ENCODE results near the gene PTGES2.
A peak's percentile ranks its signal among the peaks of the same experiment; 100 is the strongest.

Gene PTGES2

DNA sequence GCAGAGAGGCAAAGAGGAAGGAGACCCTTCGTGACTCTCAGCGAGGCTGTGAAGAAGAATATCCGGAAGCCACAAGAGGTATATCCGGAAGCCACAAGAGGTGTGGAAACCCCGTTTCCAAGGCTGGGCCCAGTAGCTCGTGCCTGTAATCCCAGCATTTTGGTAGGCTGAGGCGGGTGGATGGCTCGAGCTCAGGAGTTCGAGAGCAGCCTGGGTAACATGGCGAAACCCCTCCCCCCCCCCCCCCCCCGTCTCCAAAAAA lies 31.9 kb upstream of the PTGES2 start:
- no peak for DNase-seq
- Mint-ChIP-seq H3K4me3 (peak overlapping the region; percentile 65), H3K27me3 (ENCODE audit: low read depth, poor library complexity) (peaks cover 5% of the 10 kb centered on the region), H3K4me1 (peaks cover 13% of the 10 kb centered on the region), H3K36me3 (ENCODE audit: low read depth) (peaks cover 16% of the 10 kb centered on the region), H3K9me3 (no peaks in the 10 kb centered on the region), H3K27ac (no peak overlapping the region)
- TF ChIP-seq, protein P1, sequence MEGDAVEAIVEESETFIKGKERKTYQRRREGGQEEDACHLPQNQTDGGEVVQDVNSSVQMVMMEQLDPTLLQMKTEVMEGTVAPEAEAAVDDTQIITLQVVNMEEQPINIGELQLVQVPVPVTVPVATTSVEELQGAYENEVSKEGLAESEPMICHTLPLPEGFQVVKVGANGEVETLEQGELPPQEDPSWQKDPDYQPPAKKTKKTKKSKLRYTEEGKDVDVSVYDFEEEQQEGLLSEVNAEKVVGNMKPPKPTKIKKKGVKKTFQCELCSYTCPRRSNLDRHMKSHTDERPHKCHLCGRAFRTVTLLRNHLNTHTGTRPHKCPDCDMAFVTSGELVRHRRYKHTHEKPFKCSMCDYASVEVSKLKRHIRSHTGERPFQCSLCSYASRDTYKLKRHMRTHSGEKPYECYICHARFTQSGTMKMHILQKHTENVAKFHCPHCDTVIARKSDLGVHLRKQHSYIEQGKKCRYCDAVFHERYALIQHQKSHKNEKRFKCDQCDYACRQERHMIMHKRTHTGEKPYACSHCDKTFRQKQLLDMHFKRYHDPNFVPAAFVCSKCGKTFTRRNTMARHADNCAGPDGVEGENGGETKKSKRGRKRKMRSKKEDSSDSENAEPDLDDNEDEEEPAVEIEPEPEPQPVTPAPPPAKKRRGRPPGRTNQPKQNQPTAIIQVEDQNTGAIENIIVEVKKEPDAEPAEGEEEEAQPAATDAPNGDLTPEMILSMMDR (IDR thresholded peaks at IDR 0.05): no peak

GRCh38 chr9:128155736-128156500 lies 28.4 kb upstream of the PTGES2 start:
- TF ChIP-seq, protein P1 (IDR thresholded peaks at IDR 0.05): no peak
- Mint-ChIP-seq H3K27ac (peak overlapping the region; percentile 73), H3K9me3 (no peaks in the 10 kb centered on the region), H3K4me3 (no peak overlapping the region), H3K4me1 (peaks cover 25% of the 10 kb centered on the region), H3K27me3 (ENCODE audit: low read depth, poor library complexity) (peaks cover 5% of the 10 kb centered on the region), H3K36me3 (ENCODE audit: low read depth) (no peaks in the 10 kb centered on the region)
- no peak for DNase-seq

DNA sequence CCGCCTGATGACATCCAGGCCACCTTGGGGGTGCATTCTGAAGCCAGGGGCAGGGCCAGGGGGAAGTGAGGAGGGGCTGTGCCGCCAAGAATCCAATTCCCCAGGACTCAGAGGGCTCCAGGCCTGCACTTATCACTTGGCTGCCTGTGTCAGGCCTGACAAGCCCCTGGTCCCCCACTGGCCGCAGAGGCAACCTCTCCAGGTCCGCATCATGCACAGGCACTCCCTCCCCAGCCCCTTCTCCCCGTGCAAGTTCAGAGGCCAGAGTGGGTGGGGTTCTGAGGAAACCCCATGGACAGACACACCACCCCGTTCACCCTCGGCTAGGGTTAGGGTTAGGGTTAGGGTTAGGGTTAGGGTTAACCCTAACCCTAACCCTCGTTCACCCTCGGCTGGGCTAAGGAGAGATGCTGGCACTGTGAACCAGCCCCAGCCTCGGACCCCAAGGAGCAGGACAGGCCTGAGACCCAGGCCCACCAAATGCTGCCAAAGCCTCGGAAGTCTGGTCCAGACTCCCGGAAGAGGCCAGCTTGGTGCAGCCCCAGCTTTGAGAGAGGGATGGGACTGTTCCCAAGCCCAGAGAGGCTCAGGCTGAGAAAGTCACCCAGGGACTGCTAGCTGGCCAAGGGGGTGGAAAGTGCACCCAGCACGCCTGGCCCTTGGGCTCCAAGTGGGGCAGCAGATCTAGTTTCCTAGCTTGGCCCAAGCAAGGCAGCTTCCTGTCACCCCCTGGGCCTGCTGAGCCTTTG lies 26.6 kb upstream of the PTGES2 start:
- no peak overlapping the region for H3K27ac Mint-ChIP-seq

GRCh38 chr9:128153060-128153946 lies 25.8 kb upstream of the PTGES2 start:
- Mint-ChIP-seq H3K36me3 (ENCODE audit: low read depth) (no peaks in the 10 kb centered on the region), H3K4me1 (peaks cover 41% of the 10 kb centered on the region), H3K9me3 (no peaks in the 10 kb centered on the region), H3K27me3 (ENCODE audit: low read depth, poor library complexity) (peaks cover 13% of the 10 kb centered on the region), H3K4me3 (no peak overlapping the region), H3K27ac (no peak overlapping the region)
- DNase-seq: no peak
- TF ChIP-seq, protein P1 (IDR thresholded peaks at IDR 0.05): no peak

More for the DNA sequence above, 26.6 kb upstream of the PTGES2 start:
- Mint-ChIP-seq H3K9me3 (no peaks in the 10 kb centered on the region), H3K4me1 (peaks cover 36% of the 10 kb centered on the region), H3K27me3 (ENCODE audit: low read depth, poor library complexity) (peaks cover 11% of the 10 kb centered on the region), H3K4me3 (no peak overlapping the region), H3K36me3 (ENCODE audit: low read depth) (no peaks in the 10 kb centered on the region)
- no peak for DNase-seq
- TF ChIP-seq, protein P1 (IDR thresholded peaks at IDR 0.05): no peak

DNA sequence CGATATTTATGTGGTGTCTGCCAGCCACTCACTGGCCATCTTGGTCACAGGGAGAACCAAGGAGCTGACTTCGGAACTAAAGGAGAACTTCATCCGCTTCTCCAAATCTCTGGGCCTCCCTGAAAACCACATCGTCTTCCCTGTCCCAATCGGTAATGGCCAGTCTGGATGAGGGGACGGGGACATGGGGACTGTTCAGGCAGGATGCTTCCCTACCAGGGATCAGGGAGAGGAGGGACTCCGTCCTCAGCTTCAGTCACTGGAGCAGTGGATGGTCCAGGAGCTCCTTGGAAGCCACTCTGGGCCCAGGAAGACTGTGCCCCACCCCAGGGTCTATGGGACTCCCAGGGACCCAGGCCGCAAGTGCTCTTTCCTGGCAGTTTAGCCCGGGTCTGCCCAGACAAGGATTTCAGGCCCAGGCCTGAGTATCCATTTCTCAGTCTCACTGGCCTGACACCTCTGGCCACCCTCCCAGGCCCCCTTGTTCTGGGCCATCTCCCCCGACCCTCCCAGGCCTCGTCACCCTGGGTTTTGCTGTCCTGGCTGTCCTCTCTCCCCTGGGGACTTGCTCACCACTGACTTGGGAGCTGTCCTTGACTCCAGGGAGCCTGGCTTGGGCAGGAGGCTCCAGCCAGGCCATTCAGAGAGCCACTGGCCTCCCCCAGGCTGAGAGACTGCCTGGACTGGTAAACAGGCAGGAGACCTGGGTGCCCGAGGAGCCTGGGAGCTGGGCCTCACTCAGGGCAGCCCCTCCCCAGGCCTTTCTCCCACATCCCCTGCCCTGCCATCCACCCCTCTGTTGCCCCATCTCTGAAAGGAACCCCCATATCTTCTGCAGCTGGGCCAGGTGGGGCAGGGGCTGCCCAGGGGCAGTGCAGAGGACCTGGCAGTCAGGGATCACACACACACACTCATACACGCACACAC lies 24.9 kb upstream of the PTGES2 start:
- DNase-seq: no peak
- peaks cover 41% of the 10 kb centered on the region for H3K4me1 Mint-ChIP-seq
- H3K36me3 Mint-ChIP-seq (ENCODE audit: low read depth): no peaks in the 10 kb centered on the region
- H3K27ac Mint-ChIP-seq: no peak overlapping the region
- no peaks in the 10 kb centered on the region for H3K9me3 Mint-ChIP-seq
- H3K4me3 Mint-ChIP-seq: no peak overlapping the region
- peaks cover 13% of the 10 kb centered on the region for H3K27me3 Mint-ChIP-seq (ENCODE audit: low read depth, poor library complexity)
- TF ChIP-seq, protein P1 (IDR thresholded peaks at IDR 0.05): no peak
